ENCODE data around the gene TSHZ2. TPM values are rescaled to one million over a fixed set of nuclear protein-coding genes. Genes with fewer than 3 reads are reported as not detected.

TSHZ2 gene
- total RNA-seq, 1 donor from 2014 or later = 1.2 TPM

- DNase-seq (ENCODE audit: low read depth) = no peak
- peaks cover 2% of the 10 kb centered on the region for H3K27me3 Mint-ChIP-seq (ENCODE audit: low read depth, unreplicated experiment)
- no peak overlapping the region for H3K27ac Mint-ChIP-seq (ENCODE audit: unreplicated experiment)
- H3K4me1 ChIP-seq (ENCODE audit: insufficient read depth, low read length) = no peaks in the 10 kb centered on the region
- no peak overlapping the region for H3K4me3 ChIP-seq (ENCODE audit: insufficient read depth, low read depth, low read length)
- no peak overlapping the region for H3K4me2 ChIP-seq (ENCODE audit: low read length)
- no peak for FAIRE-seq
- H3K9me3 Mint-ChIP-seq (ENCODE audit: unreplicated experiment) = peaks cover 1% of the 10 kb centered on the region
- no peak overlapping the region for H2AFZ ChIP-seq (ENCODE audit: low read depth, low read length)
- no peaks in the 10 kb centered on the region for H3K36me3 Mint-ChIP-seq (ENCODE audit: low read depth, unreplicated experiment)
- TF ChIP-seq EZH2 (IDR thresholded peaks at IDR 0.05; ENCODE audit: insufficient read depth, low read length) = no peak
- no peak for TF ChIP-seq CTCF (IDR thresholded peaks at IDR 0.05; ENCODE audit: insufficient read depth, low read depth, low read length)
- no peak overlapping the region for H3K4me3 Mint-ChIP-seq (ENCODE audit: unreplicated experiment)
- no peaks in the 10 kb centered on the region for H3K9me3 ChIP-seq (ENCODE audit: insufficient read depth, low read depth, low read length)
- no peaks in the 10 kb centered on the region for H4K20me1 ChIP-seq (ENCODE audit: insufficient read depth, low read length)
- no peaks in the 10 kb centered on the region for H3K36me3 ChIP-seq (ENCODE audit: insufficient read depth, low read length)
- H3K27ac ChIP-seq (ENCODE audit: low read depth, low read length) = no peak overlapping the region
- H3K79me2 ChIP-seq (ENCODE audit: insufficient read depth, low read length) = no peaks in the 10 kb centered on the region
- H3K27me3 ChIP-seq (ENCODE audit: insufficient read depth, low read length) = no peaks in the 10 kb centered on the region
- H3K4me1 Mint-ChIP-seq (ENCODE audit: low read depth, unreplicated experiment) = peaks cover 3% of the 10 kb centered on the region
- no peak overlapping the region for H3K9ac ChIP-seq (ENCODE audit: low read length)
Observed at GRCh38 chr20:53027089-53027488, 54.9 kb downstream of the TSHZ2 start.

GRCh38 chr20:53028337-53029007 is 56.3 kb downstream of the TSHZ2 start:
- Mint-ChIP-seq H3K9me3 (ENCODE audit: unreplicated experiment) (no peaks in the 10 kb centered on the region), H3K27me3 (ENCODE audit: low read depth, unreplicated experiment) (peaks cover 2% of the 10 kb centered on the region), H3K4me1 (ENCODE audit: low read depth, unreplicated experiment) (peaks cover 9% of the 10 kb centered on the region), H3K36me3 (ENCODE audit: low read depth, unreplicated experiment) (no peaks in the 10 kb centered on the region), H3K4me3 (ENCODE audit: unreplicated experiment) (no peak overlapping the region), H3K27ac (ENCODE audit: unreplicated experiment) (no peak overlapping the region)
- Histone ChIP-seq H3K36me3 (ENCODE audit: insufficient read depth, low read length) (no peaks in the 10 kb centered on the region), H4K20me1 (ENCODE audit: insufficient read depth, low read length) (no peaks in the 10 kb centered on the region), H3K79me2 (ENCODE audit: insufficient read depth, low read length) (no peaks in the 10 kb centered on the region), H3K9ac (ENCODE audit: low read length) (no peak overlapping the region), H3K27me3 (ENCODE audit: insufficient read depth, low read length) (no peaks in the 10 kb centered on the region), H3K4me1 (ENCODE audit: insufficient read depth, low read length) (no peaks in the 10 kb centered on the region), H3K27ac (ENCODE audit: low read depth, low read length) (no peak overlapping the region), H3K4me2 (ENCODE audit: low read length) (no peak overlapping the region), H3K9me3 (ENCODE audit: insufficient read depth, low read depth, low read length) (no peaks in the 10 kb centered on the region), H2AFZ (ENCODE audit: low read depth, low read length) (no peak overlapping the region), H3K4me3 (ENCODE audit: insufficient read depth, low read depth, low read length) (no peak overlapping the region)
- DNase-seq (ENCODE audit: low read depth) = peak; percentile 61
- TF ChIP-seq CTCF (IDR thresholded peaks at IDR 0.05; ENCODE audit: insufficient read depth, low read depth, low read length) (no peak), EZH2 (IDR thresholded peaks at IDR 0.05; ENCODE audit: insufficient read depth, low read length) (no peak)
- FAIRE-seq = no peak

GRCh38 chr20:53030061-53030460 is 57.9 kb downstream of the TSHZ2 start:
- TF ChIP-seq EZH2 (IDR thresholded peaks at IDR 0.05; ENCODE audit: insufficient read depth, low read length) = no peak
- TF ChIP-seq CTCF (IDR thresholded peaks at IDR 0.05; ENCODE audit: insufficient read depth, low read depth, low read length) = no peak
- no peak overlapping the region for H3K4me3 Mint-ChIP-seq (ENCODE audit: unreplicated experiment)
- no peak overlapping the region for H3K27ac Mint-ChIP-seq (ENCODE audit: unreplicated experiment)
- H3K27me3 Mint-ChIP-seq (ENCODE audit: low read depth, unreplicated experiment) = peaks cover 2% of the 10 kb centered on the region
- H3K79me2 ChIP-seq (ENCODE audit: insufficient read depth, low read length) = no peaks in the 10 kb centered on the region
- peaks cover 9% of the 10 kb centered on the region for H3K4me1 Mint-ChIP-seq (ENCODE audit: low read depth, unreplicated experiment)
- FAIRE-seq (no peak), DNase-seq (ENCODE audit: low read depth) (no peak)
- H3K9ac ChIP-seq (ENCODE audit: low read length) = no peak overlapping the region
- no peaks in the 10 kb centered on the region for H3K9me3 ChIP-seq (ENCODE audit: insufficient read depth, low read depth, low read length)
- no peaks in the 10 kb centered on the region for H3K9me3 Mint-ChIP-seq (ENCODE audit: unreplicated experiment)
- H3K36me3 Mint-ChIP-seq (ENCODE audit: low read depth, unreplicated experiment) = no peaks in the 10 kb centered on the region
- no peaks in the 10 kb centered on the region for H4K20me1 ChIP-seq (ENCODE audit: insufficient read depth, low read length)
- H3K27ac ChIP-seq (ENCODE audit: low read depth, low read length) = no peak overlapping the region
- no peaks in the 10 kb centered on the region for H3K4me1 ChIP-seq (ENCODE audit: insufficient read depth, low read length)
- no peak overlapping the region for H2AFZ ChIP-seq (ENCODE audit: low read depth, low read length)
- no peaks in the 10 kb centered on the region for H3K36me3 ChIP-seq (ENCODE audit: insufficient read depth, low read length)
- H3K4me3 ChIP-seq (ENCODE audit: insufficient read depth, low read depth, low read length) = no peak overlapping the region
- no peak overlapping the region for H3K4me2 ChIP-seq (ENCODE audit: low read length)
- H3K27me3 ChIP-seq (ENCODE audit: insufficient read depth, low read length) = no peaks in the 10 kb centered on the region

All from astrocyte (in vitro differentiated cells and primary cell).